GM11168 (cell line): Measurements from ENCODE around the gene DNAJC10.
"Not testable (repeated sequence)": the region's sequence is repeated elsewhere in the genome, so short reads cannot be mapped to it uniquely, and the experiment has no call there.

Source experiments
- in situ Hi-C: fragments of 300-500 bp; cut with MboI; formaldehyde crosslinking; loops from one replicate; pipeline ENCODE4 v1.12.0; 2022; ENCODE audit warnings: low sequenced_read_pairs; ENCODE audit not compliant: unreplicated experiment

The DNAJC10 gene, protein sequence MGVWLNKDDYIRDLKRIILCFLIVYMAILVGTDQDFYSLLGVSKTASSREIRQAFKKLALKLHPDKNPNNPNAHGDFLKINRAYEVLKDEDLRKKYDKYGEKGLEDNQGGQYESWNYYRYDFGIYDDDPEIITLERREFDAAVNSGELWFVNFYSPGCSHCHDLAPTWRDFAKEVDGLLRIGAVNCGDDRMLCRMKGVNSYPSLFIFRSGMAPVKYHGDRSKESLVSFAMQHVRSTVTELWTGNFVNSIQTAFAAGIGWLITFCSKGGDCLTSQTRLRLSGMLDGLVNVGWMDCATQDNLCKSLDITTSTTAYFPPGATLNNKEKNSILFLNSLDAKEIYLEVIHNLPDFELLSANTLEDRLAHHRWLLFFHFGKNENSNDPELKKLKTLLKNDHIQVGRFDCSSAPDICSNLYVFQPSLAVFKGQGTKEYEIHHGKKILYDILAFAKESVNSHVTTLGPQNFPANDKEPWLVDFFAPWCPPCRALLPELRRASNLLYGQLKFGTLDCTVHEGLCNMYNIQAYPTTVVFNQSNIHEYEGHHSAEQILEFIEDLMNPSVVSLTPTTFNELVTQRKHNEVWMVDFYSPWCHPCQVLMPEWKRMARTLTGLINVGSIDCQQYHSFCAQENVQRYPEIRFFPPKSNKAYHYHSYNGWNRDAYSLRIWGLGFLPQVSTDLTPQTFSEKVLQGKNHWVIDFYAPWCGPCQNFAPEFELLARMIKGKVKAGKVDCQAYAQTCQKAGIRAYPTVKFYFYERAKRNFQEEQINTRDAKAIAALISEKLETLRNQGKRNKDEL

DNA sequence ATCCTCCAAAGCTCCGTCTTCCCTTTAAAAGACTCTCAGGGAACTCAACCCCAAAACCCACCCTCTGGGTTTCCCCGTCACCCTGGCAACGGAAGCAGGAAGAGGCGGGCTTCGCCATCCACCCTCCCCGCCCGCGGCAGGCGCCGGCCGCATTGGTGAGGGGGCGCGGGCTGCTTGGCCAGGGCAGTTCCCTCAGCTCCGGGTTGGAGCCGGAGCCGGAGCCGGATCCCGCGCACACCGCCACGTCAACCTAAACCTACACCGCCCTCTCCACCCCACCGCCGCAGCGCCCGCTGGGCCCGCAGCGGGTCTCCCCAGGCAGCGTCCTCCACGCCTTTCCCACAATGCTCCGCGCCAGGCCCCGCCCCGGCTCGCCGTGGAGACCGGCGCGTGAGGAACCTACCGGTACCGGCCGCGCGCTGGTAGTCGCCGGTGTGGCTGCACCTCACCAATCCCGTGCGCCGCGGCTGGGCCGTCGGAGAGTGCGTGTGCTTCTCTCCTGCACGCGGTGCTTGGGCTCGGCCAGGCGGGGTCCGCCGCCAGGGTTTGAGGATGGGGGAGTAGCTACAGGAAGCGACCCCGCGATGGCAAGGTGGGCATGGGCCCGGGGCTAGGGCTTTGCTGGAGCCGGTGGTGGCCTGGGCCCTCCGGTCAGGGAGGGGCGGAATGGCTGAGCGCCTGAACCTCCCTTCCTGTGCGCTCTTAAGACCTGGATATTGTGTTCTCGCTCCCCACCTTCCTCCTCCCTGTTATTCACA is at the start of gene DNAJC10:
Gene DNAJC10 (plus strand): TSS at position 366 of the 758 bp plus-strand sequence. CDS start 1,830 bp downstream, outside the sequence.
- in situ Hi-C loops, result no loop called here

DNA sequence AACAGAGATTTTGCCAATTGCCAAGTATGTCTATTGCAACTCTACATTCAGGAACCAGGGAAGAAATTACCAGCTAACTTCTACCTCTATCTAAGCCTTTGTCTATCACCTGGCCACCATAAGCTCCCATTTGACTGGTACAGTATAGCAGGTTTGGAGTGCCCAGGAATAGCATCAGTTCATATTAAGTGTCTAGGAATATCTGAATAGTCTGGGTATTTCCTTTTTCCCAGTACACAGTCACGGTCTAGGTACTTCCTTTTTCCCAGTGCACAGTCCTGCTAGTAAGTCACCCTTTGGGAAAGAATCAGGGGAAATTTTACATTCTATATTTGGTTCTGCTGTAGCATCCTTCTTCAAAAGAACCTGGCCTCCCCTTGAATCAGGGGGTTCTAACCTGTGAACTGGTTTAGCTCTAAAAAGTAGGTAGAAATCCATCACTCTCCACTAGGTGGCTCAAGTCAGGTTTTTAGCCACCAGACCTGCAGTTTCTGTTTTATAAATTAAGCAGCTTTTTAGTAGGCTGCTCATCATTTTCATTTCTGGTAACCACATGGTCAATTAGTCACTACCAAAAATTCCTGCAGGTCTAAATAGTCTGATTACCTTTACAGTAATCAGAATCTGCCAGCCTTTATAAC is 49.3 kb upstream of the DNAJC10 start:
- in situ Hi-C loops, result loop anchor here (10.0 kb wide), 1 partner anchor 308 kb away; no protein-coding TSS in a partner anchor

DNA sequence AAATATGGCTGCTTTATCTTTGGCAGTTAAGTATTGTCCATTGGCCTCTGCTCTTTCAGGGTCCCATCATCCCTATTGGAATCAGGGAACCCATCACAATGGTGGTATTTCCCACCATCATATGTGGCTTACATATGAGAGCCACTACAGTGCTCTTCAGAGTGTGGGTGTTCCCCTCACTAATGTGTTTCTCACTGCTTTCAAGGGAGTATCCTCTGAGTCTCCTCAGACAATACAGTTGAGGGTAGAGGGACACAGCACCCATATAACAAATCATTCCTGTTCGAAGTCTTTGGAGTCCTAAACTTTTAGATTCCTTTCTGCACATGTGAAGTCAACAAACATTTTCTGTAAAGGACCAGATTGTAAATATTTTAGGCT is 48.8 kb upstream of the DNAJC10 start:
- in situ Hi-C loops, result loop anchor here (10.0 kb wide), 1 partner anchor 307 kb away; no protein-coding TSS in a partner anchor

DNA sequence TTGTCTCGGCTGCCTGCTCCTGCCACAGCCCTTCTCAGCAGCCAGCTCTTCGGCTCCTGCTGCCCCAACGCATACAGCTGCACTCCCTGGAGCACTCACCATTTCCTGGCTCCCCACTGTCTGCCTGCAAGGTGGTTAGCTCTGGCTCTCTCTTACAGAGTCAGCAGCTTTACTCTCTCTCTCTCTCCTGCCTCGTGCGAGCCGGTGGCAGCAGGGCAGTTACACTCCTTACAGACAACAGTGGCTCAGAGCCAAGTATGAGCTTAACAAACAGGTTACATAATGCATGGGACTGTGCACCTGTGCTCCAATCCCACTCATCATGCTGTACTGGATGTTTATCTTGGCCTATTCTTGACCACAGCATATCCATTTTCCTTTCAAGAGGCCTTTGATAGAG is 47.4 kb upstream of the DNAJC10 start:
- in situ Hi-C loops, result loop anchor here (10.0 kb wide), 1 partner anchor 306 kb away; no protein-coding TSS in a partner anchor

DNA sequence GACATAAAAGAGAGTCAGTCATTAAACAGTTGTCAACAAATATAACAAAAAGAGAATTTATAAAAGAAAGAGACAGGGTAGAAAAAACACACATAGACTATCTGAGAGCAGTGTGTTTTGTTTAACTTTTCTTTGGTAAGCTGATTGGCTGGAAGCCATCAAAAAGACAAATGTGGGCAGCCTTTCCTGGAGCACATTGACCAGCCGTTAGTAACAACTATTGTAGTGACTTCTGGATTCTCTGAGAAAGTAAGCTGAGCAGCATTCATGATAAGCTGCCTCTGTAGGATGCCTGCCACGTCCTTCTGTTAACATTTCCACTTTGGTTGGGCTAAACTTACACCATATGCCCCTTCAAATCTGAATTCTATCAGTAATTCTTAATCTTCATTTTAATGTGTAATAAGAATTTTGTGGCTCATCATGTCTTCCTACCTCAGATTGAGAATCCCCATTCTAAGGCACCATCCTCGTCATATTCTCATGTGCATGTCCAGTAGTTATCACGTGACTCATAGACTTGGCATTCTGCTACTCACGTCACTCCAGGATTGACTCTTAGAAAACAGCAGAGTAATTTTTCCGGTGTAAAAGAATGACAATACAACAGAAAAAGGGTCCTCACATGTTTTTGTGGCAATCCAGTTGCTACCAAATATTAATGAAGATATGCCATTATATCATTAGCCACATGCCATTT is 43.4 kb upstream of the DNAJC10 start:
- in situ Hi-C loops, result no loop called here

DNA sequence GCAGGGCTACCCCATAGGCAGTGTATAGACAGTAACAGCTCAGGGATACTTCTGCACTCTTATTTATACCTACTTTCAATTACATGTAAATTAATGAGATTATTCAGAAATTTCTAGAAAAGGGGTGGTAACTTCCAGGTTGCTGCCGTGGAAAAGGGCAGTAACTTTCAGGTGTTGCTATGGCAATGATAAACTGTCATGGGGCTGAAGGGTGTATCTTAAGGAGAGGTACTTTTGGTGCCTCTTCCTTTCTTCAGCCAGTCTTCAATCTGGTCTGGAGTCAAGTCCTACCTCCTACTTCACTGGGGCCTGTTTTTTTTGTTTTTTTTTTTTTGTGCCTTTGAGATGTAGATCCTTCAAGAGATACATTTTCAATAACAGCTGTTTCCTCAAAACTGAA is 35.2 kb upstream of the DNAJC10 start:
- in situ Hi-C loops, result no loop called here

DNA sequence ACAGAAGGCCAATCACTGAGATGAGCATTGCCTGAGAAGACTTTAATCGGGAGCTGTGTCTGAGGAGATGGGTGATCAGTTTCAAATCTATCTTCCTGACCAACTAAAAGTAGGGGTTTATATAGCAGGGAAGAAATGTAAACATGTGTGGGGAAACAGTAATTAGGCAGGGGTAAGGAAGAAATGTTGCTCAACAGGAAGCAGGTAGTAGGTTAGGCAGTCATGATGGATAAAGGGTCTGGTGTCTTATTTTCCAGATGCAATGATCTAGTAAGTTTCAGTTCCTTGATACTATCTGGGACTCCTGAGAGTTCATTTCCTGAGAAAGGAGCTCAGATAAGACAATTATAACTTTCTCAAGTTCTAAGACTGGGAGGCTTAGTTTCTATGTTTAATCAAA is 33.8 kb upstream of the DNAJC10 start:
- in situ Hi-C loops, result no loop called here

DNA sequence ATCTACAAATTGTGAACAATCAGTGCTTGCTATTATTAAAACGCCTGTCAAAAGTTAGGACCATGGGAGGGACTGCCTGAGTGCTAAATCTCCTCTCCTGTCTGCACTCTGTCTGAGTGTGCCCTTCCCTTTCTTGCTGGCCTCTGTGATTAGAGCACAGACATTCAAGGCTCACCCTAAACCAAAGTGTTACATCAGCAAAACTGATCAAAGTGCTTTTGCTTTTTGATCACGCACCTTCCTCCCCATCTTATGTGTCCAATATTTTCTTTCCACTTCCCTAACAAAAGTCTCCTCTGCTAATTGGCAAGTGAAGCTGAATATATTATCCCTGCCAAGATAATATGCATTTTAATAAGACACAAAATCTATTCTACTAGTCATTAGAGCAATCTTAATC is 30.5 kb upstream of the DNAJC10 start:
- in situ Hi-C loops, result no loop called here

DNA sequence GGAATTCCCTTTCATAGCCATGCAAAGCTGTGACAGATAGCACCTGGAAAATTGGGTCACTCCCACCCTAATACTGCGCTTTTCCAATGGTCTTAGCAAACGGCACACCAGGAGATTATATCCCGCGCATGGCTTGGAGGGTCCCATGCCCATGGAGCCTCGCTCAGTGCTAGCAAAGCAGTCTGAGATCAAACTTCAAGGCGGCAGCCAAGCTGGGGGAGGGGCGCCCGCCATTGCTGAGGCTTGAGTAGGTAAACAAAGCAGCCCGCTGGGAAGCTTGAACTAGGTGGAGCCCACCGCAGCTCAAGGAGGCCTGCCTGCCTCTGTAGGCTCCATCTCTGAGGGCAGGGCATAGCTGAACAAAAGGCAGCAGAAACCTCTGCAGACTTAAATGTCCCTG is 29.3 kb upstream of the DNAJC10 start:
- in situ Hi-C loops, result not testable (repeated sequence)

DNA sequence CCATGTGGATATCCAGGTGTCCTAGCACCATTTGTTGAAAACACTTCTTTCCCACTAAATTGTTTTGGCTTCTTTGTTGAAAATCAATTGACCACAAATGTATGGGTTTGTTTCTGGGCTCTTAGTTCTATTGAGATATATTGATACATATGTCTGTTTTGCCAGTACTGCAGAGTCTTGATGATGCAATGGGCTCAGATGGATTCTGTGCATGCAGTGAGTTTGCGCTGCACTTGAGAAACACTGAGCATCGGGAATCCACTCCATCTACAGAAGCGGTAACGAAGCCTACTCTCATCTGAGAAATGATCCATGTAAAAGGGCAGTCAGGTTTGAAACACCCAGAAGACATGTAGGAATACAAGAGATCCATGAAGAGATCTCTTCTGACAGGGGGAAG is 21.9 kb upstream of the DNAJC10 start:
- in situ Hi-C loops, result no loop called here

DNA sequence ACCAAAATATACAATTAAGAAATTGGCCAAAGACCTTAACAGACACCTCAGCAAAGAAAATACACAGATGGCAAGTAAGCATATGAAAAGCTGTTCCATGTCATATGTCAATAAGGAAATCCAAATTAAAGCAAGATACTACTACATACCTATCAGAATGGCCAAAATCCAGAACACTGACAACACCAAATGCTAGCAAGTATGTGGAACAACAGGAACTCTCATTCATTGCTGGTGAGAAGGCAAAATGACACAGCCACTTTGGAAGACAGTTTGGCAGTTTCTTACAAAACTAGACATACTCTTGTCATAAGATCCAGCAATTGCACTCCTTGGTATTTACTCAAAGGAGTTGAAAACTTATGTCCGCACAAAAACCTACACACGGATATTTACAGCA is 20.3 kb upstream of the DNAJC10 start:
- in situ Hi-C loops, result no loop called here

DNA sequence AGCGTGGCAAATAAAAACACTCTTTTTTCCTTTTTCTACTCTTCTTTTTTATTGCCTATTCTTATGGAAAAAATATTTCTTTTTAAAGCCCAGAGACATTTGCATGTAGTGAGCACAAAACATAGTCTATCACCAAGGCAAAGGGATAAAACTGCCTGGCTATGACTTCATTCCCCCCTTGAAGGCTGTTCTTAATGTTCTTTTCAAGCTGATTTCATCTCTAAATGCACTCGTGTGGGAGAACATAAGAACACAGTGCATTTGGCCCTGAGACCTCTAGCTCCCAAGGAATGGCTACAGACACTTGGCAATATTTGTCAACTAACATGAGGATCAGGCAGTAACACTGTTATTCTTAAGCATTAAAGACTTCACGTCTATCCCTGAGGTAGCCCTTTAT is 17.4 kb upstream of the DNAJC10 start:
- in situ Hi-C loops, result no loop called here

DNA sequence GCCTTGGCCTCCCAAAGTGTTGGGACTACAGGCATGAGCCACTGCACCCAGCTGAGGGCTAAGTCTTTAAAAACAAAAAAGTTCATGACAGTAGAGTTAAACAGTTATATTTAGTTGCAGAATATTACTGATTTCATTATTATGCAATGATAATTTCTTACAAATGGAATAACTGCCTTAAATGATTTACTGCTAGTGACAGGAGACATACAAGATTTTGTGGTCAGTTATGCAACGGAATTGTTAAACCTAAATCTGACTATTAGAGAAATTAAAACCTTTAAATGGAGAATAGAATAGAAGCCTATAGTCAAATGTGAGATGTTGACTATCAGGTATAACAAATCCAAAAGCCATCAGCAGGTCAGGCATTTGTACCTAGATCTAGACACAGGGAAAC is 10.3 kb upstream of the DNAJC10 start:
- in situ Hi-C loops, result no loop called here

DNA sequence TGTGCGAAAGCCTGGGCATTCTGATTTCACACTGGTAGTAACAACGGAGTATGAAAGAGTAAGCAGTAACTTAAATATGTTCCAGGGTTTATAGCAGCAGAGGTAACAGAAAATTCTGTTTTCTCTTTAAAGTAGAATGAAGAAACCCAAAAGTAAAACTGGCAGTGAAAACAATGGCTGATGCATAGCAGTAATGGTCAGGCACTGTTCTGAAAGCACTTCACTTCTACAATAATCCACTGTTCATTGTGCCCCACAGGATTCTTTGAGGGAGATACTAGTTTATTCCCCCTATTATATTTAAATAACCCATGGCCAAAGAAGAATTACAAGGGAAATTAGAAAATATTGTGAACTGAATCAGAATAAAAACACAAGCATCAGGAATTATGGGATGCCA is 9.3 kb upstream of the DNAJC10 start:
- in situ Hi-C loops, result no loop called here

DNA sequence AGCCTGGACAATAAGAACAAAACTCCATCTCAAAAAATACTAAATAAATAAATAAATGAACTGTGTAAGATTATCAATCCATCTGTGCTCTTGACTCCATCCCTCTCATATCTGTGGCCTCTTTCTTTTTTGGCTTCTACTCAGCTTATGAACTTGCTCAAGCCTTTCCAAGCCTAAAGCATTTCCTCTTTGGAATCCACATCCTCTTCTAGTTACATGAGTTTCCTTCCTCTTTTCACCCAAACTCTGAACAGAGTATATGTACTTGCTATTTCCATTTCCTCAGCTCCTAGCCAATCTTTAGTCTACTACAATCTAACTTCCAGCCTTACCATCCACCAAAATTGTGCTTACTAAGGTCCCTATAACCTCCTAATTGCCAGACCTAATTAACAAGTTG is 2.5 kb upstream of the DNAJC10 start:
- in situ Hi-C loops, result no loop called here

DNA sequence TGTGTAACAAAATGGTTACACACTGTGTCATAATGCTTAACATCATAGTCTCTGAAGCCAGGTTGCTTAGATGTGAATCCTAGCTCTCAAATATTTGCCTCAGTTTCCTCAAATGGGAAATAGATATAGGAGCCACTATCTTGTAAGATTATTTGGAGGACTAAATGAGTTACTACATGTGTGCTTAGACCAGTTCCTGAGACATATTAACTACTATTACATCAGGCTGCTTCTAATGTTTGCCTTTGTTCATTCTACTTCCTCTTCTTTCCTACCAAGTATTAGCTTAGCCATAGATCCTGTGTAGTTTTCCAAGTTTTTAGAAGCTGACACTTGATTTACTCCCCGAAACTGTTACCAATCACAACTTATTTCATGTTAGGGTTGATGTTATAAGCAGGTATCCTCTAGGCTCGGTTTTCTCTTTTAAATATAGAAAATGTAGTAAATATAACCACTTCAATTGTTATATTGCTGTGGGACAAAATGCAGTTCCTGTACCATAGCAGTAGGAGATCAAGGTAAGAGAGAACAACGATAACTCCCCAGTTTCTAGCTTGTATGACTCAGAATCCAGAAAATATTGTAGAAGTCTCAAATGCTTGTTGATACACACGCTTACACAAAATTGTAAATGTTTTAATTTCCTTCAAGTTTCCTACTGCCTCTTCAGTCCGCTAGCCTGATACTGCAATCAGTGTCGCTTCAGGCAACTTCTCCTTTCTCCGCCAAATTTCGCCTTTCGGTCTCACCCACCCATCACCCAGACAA is 751 bp upstream of the DNAJC10 start:
- in situ Hi-C loops, result no loop called here

DNA sequence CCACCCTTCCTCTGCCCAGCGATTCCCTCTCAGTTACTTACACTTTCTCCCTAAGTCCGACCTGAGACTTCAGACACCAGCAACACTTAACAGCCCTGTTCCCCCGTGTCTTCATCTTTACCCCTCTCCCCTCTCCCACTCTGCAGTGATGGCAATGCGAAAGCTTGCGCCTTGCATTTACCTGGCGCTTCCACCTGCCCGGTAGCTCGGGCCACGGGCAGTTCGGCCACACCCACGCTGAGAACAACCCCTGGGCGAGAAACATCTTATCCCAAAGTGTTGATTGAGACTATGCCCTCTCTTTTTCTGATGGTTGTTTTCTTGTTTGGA is 558 bp downstream of the DNAJC10 start:
- in situ Hi-C loops, result no loop called here

DNA sequence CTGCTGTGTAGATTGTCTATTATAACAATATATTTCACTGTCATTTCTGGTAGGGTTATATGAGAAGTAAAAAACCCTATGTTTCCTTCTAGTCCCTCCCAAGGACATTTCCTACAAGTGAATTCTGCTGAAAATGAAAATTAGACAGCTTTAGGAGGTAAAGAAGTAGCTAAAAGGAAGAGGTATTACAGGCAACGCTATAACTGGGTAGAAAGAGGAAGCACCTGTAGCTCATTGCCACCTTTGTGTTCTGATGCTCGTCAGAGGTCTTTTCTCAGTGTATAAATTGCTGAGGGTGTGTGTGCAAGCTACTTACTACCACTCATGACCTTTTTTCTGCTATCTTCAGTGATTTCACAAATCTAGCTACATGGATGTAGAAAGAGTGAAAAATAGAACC is 1.4 kb downstream of the DNAJC10 start:
- in situ Hi-C loops, result no loop called here

DNA sequence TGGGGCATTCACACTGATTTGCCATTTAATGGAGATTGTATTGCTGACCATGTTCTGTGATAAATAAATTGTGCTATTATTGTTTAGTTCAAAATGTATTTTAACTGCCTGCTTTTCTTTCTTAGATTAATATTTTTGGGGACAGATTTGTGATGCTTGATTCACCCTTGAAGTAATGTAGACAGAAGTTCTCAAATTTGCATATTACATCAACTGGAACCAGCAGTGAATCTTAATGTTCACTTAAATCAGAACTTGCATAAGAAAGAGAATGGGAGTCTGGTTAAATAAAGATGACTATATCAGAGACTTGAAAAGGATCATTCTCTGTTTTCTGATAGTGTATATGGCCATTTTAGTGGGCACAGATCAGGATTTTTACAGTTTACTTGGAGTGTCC is 1.8 kb downstream of the DNAJC10 start:
- in situ Hi-C loops, result no loop called here
